HG03139 (cell line): Measurements from ENCODE around the gene CDC16.
"Not testable (repeated sequence)": the region's sequence is repeated elsewhere in the genome, so short reads cannot be mapped to it uniquely, and the experiment has no call there.

Experiments
- ATAC-seq: cut with Tn5 transposase; IDR thresholded peaks from one replicate; pipeline ENCODE4 v1.9.1; 2021; ENCODE audit not compliant: unreplicated experiment

Gene CDC16

DNA sequence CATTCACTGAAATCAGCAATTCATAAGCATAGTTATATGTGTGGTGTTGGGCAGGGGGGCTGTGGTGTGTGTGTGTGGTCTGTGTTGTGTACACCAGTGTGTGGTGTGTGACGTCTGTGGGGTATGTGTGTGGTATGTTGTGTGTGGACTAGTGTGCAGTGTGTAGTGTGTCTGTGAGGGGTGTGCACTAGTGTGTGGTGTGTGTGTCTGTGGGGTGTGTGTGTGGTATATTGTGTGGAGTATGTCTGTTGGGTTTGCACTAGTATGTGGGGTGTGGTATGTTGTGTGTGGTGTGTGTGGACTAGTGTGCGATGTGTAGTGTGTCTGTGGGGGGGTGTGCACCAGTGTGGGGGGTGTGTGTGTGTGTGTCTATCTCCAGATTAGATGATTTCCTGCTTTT lies 7.2 kb upstream of the CDC16 start:
- ATAC-seq, result no peak

- no peak for ATAC-seq
These were observed 6.5 kb upstream of the CDC16 start for GRCh38 chr13:114228176-114228575.

DNA sequence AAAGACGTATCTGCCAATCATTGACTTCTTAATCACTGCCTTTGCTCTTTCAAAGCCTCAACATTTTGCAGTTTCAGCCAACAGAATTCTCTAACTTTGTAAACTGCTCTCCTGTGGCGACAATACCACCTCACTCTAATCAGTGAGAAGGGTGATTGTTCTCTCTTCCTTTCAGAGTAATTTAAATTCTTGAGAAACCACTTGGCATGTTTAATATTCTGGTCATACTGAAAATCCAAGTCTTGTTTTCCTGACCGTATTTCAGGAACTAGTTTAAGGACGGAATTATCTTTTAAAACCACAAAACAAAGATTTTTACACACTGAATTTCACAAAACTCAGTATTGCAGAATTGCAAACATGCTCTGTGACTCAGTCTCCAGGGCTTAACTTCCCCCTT lies 5.2 kb upstream of the CDC16 start:
- ATAC-seq, result no peak

- ATAC-seq, result no peak
These were observed 4.6 kb upstream of the CDC16 start for GRCh38 chr13:114230117-114230516.

GRCh38 chr13:114230575-114230974 lies 4.1 kb upstream of the CDC16 start:
- no peak for ATAC-seq

- no peak for ATAC-seq
These were observed 2.8 kb upstream of the CDC16 start for GRCh38 chr13:114231886-114232285.

DNA sequence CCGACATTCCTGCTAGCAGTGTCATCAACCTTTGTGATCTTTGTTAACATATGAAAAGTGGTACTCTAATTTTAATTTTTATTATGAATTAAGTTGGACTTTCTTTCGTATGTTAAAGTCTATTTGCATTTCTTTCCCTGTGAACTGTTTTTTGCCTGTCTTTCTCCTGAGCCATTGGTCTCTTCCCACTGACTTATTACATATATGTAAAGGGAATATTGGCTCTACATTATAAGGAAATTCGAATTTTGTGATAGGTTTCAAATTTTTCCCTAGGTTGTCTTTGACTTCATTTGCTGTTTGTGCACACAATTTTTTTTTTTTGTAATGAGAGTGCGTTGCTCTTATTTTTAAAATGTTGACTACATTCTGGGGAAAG lies 442 bp upstream of the CDC16 start:
- no peak for ATAC-seq

GRCh38 chr13:114235697-114236096 lies 1.0 kb downstream of the CDC16 start:
- no peak for ATAC-seq

DNA sequence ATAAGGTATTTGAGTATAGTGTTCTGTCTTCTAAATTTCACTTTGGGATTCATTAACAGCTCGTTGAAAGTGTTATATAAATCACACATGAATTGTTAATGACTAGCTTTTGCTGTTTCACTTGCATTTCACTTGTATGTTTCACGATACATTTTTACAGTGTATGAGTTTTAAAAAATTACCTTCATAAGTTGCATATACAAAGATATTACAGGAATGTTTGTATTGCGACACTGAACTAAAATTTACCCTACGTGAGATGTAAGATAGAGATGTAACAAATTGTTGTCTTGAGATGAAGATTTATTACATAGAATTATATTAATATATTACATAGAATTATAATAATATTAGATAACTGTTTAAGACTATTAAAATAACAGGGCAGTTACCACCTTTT lies 1.5 kb downstream of the CDC16 start:
- no peak for ATAC-seq

GRCh38 chr13:114237415-114238112 lies 2.9 kb downstream of the CDC16 start:
- no peak for ATAC-seq

DNA sequence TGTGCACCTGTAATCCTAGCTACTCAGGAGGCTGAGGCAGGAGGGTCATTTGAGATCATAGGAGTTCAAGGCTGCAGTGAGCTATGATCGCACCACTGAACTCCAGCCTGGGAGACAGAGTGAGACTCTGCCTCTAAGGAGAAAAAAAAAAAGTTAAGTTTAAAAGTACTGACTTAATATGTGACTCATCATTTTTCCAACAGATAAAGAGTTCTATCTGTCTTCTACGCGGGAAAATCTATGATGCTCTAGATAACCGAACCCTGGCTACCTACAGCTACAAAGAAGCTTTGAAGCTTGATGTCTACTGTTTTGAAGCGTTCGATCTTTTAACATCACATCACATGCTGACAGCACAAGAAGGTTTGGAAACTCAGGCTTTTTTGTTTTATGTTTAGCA lies 7.2 kb downstream of the CDC16 start:
- no peak for ATAC-seq

DNA sequence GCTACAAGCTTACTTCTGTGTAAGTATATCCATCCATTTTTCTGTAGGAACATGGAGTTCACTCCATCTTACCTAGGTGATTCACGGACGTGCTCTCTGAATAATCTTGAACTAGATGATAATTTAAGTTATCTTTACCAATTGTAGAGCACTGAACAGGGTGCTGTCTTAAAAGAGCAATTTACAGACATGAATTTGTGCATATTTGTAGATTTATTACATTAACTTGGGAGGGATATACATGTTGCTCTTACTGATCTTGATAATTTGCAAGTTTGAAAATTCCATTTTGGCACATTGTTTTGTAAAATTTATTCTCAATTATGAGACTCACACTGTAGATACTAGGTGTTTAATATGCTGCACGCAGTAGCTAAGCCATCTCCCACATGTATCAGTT lies 9.3 kb downstream of the CDC16 start:
- no peak for ATAC-seq

DNA sequence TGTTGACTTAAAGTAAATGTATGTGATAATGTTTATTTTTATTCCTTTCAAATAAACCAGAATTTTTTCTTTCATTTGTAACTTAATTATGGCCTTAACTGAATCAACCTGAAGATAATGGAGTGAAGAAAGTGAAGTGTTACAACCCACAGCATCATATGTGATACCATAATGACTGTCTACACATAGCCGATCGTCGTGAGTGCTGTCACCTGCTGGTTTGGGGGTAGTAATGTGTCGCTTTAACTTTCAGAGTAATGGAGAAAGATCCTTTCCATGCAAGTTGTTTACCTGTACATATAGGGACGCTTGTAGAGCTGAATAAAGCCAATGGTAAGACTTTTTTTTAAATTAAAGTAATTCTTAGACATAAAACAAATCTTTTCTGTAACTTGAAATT lies 9.9 kb downstream of the CDC16 start:
- ATAC-seq, result no peak

- ATAC-seq, result no peak
These were observed 13.3 kb downstream of the CDC16 start for GRCh38 chr13:114248011-114248410.

DNA sequence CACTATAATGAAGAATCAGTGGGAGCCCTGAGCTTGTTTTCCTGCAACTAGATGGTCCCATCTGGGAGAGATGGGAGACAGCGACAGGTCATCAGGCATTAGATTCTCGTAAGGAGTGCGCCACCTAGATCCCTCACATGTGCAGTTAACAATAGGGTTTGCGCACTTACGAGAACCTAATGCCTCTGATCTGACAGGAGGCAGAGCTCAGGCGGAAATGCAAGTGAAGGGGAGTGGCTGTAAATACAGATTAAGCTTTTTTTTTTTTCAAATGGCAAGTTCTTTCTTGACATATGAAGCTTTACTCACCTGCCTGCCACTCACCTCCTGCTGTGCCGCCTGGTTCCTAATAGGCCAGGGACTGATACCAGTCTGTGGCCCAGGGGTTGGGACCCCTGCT lies 14.4 kb downstream of the CDC16 start:
- ATAC-seq, result no peak

DNA sequence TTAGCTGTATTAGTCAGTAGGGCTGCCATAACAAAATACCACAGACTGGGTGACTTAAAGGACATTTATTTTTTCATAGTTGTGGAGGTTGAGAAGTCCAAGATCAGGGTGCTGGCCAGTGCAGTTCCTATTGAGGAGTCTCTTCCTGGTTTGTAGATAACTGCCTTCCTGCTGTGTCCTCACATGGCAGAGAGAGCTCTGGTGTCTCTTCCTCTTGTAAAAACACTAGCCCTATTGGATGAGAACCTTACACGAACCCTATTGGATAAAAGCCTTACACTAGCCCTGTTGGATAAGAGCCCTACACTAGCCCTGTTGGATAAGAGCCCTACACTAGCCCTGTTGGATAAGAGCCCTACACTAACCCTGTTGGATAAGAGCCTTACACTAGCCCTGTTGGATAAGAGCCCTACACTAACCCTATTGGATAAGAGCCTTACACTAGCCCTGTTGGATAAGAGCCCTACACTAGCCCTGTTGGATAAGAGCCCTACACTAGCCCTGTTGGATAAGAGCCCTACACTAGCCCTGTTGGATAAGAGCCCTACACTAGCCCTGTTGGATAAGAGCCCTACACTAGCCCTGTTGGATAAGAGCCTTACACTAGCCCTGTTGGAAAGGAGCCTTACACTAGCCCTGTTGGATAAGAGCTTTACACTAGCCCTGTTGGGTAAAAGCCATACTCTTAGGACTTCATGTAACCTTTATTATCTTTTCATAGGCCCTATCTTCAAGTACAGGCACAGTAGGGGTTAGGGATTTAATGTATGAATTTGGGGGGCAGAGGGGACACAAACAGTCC lies 17.1 kb downstream of the CDC16 start:
- not testable (repeated sequence) for ATAC-seq

GRCh38 chr13:114256547-114256946 lies 21.9 kb downstream of the CDC16 start:
- ATAC-seq, result no peak

DNA sequence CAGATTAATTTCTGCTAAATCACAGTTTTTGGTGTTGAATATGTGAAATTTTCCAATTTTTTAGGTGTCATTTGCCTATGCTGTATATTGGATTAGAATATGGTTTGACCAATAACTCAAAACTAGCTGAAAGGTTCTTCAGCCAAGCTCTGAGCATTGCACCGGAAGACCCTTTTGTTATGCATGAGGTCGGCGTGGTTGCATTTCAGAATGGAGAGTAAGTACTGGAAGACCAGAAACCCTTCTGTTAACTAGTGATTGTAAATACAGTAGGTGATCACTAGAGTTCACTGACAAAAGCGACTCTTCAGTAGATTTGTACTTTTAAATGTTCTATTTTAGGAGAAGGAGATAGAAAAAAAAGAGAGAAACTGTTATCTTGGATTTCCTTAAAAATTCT lies 22.3 kb downstream of the CDC16 start:
- no peak for ATAC-seq

DNA sequence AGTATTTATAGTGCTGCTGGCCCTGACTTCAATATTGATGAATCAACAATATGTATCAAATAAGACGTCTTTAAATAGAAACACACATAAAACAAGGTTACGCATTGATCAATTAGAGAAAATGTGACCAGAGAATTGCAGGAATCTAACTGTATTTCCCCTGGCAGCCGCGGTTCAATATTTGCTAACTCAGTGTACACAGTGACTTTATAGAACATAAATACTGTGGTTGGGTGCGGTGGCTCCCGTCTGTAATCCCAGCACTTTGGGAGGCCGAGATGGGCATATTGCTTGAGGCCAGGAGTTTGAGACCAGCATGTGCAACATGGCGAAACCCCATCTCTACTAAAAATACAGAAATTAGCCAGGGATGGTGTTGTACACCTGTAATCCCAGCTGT lies 23.9 kb downstream of the CDC16 start:
- no peak for ATAC-seq

DNA sequence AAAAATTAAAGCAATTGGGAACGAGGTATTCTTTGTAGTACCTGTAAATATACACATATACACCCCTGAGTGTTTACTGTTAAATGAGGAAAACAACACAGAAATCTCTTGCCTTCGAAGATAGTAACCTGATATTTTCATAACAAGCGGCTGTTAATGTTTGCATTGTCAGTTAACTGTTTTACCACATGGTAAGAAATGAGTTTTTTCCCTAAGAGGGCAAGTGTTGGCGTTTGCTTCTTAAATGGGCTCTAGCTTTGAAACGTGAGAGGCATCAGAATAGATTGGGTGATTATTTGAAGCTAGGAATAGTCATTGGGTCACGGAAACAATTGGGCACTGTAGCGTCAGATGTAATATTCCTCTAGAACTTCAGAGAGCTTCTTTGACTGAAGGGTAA lies 24.7 kb downstream of the CDC16 start:
- ATAC-seq, result no peak

GRCh38 chr13:114259974-114260373 lies 25.3 kb downstream of the CDC16 start:
- ATAC-seq, result no peak

GRCh38 chr13:114260814-114261213 lies 26.1 kb downstream of the CDC16 start:
- no peak for ATAC-seq
